ENCODE measurements around the gene IQSEC1. TPM values are rescaled to one million over a fixed set of nuclear protein-coding genes. Genes with fewer than 3 reads are reported as not detected.
"Not testable (repeated sequence)": the region's sequence is repeated elsewhere in the genome, so short reads cannot be mapped to it uniquely, and the experiment has no call there.

Gene IQSEC1
- total and polyA plus RNA-seq, 2 experiments from 2014 or later, result 21.2 to 24.7 TPM

- TF ChIP-seq, protein P1, sequence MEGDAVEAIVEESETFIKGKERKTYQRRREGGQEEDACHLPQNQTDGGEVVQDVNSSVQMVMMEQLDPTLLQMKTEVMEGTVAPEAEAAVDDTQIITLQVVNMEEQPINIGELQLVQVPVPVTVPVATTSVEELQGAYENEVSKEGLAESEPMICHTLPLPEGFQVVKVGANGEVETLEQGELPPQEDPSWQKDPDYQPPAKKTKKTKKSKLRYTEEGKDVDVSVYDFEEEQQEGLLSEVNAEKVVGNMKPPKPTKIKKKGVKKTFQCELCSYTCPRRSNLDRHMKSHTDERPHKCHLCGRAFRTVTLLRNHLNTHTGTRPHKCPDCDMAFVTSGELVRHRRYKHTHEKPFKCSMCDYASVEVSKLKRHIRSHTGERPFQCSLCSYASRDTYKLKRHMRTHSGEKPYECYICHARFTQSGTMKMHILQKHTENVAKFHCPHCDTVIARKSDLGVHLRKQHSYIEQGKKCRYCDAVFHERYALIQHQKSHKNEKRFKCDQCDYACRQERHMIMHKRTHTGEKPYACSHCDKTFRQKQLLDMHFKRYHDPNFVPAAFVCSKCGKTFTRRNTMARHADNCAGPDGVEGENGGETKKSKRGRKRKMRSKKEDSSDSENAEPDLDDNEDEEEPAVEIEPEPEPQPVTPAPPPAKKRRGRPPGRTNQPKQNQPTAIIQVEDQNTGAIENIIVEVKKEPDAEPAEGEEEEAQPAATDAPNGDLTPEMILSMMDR (IDR thresholded peaks at IDR 0.05; ENCODE audit: poor library complexity), result no peak
- no peak for TF ChIP-seq EZH2 (IDR thresholded peaks at IDR 0.05; ENCODE audit: borderline replicate concordance)
- TF ChIP-seq EZH2phosphoT487 (IDR thresholded peaks at IDR 0.05; ENCODE audit: low read depth, severe bottlenecking, unreplicated experiment), result no peak
- Histone ChIP-seq H2AFZ (no peak overlapping the region), H3K9me2 (replicated peaks; ENCODE audit: insufficient read depth) (no peaks in the 10 kb centered on the region), H3K27ac (no peak overlapping the region), H3K27me3 (no peaks in the 10 kb centered on the region), H3K9me3 (ENCODE audit: low read depth) (no peaks in the 10 kb centered on the region), H3K4me1 (ENCODE audit: insufficient read depth) (no peaks in the 10 kb centered on the region), H3K4me2 (no peak overlapping the region), H3K36me3 (replicated peaks; ENCODE audit: insufficient read depth, low read depth) (no peaks in the 10 kb centered on the region), H4K20me1 (ENCODE audit: insufficient read depth, poor library complexity, severe bottlenecking) (no peaks in the 10 kb centered on the region), H3K79me2 (no peaks in the 10 kb centered on the region), H3K4me3 (no peak overlapping the region)
- DNase-seq (ENCODE audit: low spot score), result no peak
- 78% methylated on average over 7 of the region's 7 CpGs for WGBS (ENCODE audit: low lambda C conversion rate, missing lambda C conversion rate)
Measured at GRCh38 chr3:12859840-12860239, 213.4 kb downstream of the IQSEC1 start.

- TF ChIP-seq, protein P1 (IDR thresholded peaks at IDR 0.05; ENCODE audit: poor library complexity), result no peak
- TF ChIP-seq EZH2 (IDR thresholded peaks at IDR 0.05; ENCODE audit: borderline replicate concordance) (no peak), EZH2phosphoT487 (IDR thresholded peaks at IDR 0.05; ENCODE audit: low read depth, severe bottlenecking, unreplicated experiment) (no peak)
- no peaks in the 10 kb centered on the region for H3K9me2 ChIP-seq (replicated peaks; ENCODE audit: insufficient read depth)
- H3K4me1 ChIP-seq (ENCODE audit: insufficient read depth), result no peaks in the 10 kb centered on the region
- no peak overlapping the region for H3K4me2 ChIP-seq
- H3K79me2 ChIP-seq, result no peaks in the 10 kb centered on the region
- H2AFZ ChIP-seq, result no peak overlapping the region
- no peaks in the 10 kb centered on the region for H3K36me3 ChIP-seq (replicated peaks; ENCODE audit: insufficient read depth, low read depth)
- H3K27me3 ChIP-seq, result no peaks in the 10 kb centered on the region
- no peaks in the 10 kb centered on the region for H3K9me3 ChIP-seq (ENCODE audit: low read depth)
- H3K27ac ChIP-seq, result no peak overlapping the region
- no peak overlapping the region for H3K4me3 ChIP-seq
- DNase-seq (ENCODE audit: low spot score), result no peak
- 88% methylated on average over 5 of the region's 5 CpGs for WGBS (ENCODE audit: low lambda C conversion rate, missing lambda C conversion rate)
- H4K20me1 ChIP-seq (ENCODE audit: insufficient read depth, poor library complexity, severe bottlenecking), result no peaks in the 10 kb centered on the region
Measured at GRCh38 chr3:12856626-12857025, 216.6 kb downstream of the IQSEC1 start.

- Histone ChIP-seq H3K79me2 (no peaks in the 10 kb centered on the region), H2AFZ (no peak overlapping the region), H3K9me3 (ENCODE audit: low read depth) (no peaks in the 10 kb centered on the region), H3K4me2 (no peak overlapping the region), H3K4me1 (ENCODE audit: insufficient read depth) (no peaks in the 10 kb centered on the region), H3K36me3 (replicated peaks; ENCODE audit: insufficient read depth, low read depth) (no peaks in the 10 kb centered on the region), H3K9me2 (replicated peaks; ENCODE audit: insufficient read depth) (no peaks in the 10 kb centered on the region), H3K27me3 (no peaks in the 10 kb centered on the region), H3K27ac (no peak overlapping the region), H3K4me3 (no peak overlapping the region), H4K20me1 (ENCODE audit: insufficient read depth, poor library complexity, severe bottlenecking) (no peaks in the 10 kb centered on the region)
- DNase-seq (ENCODE audit: low spot score), result no peak
- WGBS (ENCODE audit: low lambda C conversion rate, missing lambda C conversion rate), result 93% methylated on average over 4 of the region's 4 CpGs
- TF ChIP-seq EZH2phosphoT487 (IDR thresholded peaks at IDR 0.05; ENCODE audit: low read depth, severe bottlenecking, unreplicated experiment), result no peak
- no peak for TF ChIP-seq EZH2 (IDR thresholded peaks at IDR 0.05; ENCODE audit: borderline replicate concordance)
- TF ChIP-seq, protein P1 (IDR thresholded peaks at IDR 0.05; ENCODE audit: poor library complexity), result no peak
Measured at GRCh38 chr3:12854565-12854964, 218.7 kb downstream of the IQSEC1 start.

DNA sequence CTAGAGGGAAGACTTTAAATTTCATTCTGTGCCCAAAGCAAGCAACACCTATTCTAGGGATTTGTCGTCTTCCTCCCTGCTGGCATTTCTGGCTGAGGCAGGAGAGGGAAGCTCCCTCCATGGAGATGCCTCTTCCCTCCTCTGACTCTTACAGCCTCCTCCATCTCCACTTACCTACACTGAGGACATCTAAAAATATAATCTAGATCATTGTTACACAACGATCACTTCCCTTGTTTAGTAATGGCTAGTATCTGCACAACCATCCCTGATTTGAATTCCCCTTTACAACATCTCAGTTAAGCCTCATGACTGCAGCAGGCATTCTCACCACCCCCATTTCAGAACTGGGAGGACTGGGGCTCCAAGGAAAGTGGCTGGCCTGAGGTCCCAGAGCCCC lies 219.4 kb downstream of the IQSEC1 start:
- not testable (repeated sequence) for H4K20me1 ChIP-seq (ENCODE audit: insufficient read depth, poor library complexity, severe bottlenecking); H3K27me3 ChIP-seq; H3K4me1 ChIP-seq (ENCODE audit: insufficient read depth); H3K4me2 ChIP-seq; DNase-seq (ENCODE audit: low spot score); H3K4me3 ChIP-seq; H3K9me3 ChIP-seq (ENCODE audit: low read depth); H3K27ac ChIP-seq; H3K79me2 ChIP-seq; H3K9me2 ChIP-seq (replicated peaks; ENCODE audit: insufficient read depth); H2AFZ ChIP-seq; H3K36me3 ChIP-seq (replicated peaks; ENCODE audit: insufficient read depth, low read depth)
- WGBS (ENCODE audit: low lambda C conversion rate, missing lambda C conversion rate), result 87% methylated on average over 2 of the region's 2 CpGs

Data from hepatocyte (in vitro differentiated cells).